Stimulated activated CD4-positive, alpha-beta T cell treated with anti-CD3 and anti-CD28 coated beads, Interleukin-1b, Interleukin-23, amount 100 ng/mL, for 4 hours (primary cell): ENCODE data around the gene INSC.

Experiments used
- DNase-seq, 2 donors: peaks; one replicate each; pipeline ENCODE4 v3.0.0-alpha.2; 2020; ENCODE audit warnings: low read depth in 2 of 2

The INSC gene

DNA sequence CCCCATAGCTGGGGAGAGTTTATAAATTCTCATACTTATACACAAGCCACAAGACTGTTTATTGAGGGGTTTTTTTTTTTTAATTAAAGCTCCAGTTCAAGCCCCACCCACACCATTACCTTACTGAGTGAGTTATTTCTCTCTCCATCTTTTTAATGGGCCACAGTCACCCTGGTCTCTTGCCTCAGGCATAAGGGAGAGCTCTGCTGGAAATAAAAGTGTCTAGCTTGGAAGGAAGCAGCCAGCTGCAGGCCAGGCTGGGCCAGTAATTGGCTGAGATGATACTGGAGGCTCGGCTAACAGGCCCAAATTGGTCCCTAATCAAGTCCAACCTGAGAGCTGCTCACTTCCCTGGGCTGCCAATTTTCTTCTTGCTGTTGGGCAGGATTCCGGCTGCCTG lies 174.1 kb downstream of the INSC start:
- DNase-seq, result no peak

DNA sequence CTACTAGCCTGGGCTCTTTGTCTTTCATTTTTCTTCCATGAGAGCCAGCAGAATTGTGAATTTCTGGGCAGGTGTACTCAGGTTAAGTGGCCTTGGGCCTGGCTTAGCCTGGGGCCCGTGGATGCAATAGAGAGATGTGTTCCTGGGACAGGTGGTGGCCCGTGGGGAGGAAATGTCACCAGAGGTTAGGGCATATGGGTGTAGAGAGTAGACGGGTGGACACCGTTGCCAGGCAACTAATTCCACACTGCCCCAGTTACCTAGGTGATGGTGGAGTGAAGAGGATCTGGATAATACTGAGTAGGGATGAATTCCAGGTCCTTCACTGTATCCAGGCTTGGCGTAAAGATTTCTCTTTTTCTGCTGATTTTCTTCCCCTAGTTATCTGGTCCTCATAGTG lies 175.0 kb downstream of the INSC start:
- no peak for DNase-seq

DNA sequence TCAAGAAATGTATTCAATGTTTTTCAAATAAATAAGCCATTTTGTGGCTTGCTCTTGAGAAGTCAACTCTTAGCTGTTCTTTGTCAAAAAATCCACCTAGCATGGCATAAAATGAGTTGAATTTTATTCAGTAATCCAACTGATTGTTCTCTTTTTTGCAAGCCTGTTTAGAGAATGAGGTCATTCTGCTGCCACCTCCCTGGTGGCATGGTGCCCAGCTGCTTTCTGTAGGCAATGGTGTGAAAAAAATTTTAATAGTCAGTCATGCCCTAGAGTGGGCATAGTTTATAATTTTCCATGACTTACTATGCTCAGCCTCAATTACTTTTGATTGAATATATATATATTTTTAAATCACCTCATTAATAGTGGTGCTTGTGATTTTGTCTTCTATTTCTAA lies 177.2 kb downstream of the INSC start:
- DNase-seq, result no peak

DNA sequence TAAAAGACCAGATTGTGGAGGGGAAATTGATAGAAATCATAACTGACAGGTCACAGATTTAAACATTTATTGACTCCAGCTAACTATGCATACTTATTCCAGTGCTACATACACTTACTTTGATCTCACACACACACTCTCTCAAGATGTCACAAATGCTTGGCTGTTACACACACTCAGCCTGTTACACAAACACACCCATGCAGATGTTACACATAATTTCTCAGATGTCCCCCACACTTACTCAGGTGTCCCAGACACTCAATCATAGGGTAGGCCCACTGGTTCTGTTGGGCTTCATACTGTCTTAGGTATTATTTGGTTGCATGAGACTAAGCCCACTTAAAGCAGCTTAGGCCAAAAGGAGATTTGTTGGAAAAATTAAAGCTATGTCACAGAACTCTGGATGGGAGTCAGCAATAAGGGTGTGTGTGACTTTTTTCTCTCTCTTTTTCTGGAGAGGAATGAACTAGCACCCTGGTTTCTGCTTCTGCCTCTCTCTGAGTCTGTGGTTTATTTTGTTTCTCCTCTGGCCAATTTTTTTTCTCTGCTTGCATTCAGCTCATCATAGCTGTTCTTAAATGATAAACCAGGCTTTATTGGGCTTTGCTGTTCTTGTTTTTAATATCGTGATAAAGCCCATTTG lies 179.4 kb downstream of the INSC start:
- no peak for DNase-seq

DNA sequence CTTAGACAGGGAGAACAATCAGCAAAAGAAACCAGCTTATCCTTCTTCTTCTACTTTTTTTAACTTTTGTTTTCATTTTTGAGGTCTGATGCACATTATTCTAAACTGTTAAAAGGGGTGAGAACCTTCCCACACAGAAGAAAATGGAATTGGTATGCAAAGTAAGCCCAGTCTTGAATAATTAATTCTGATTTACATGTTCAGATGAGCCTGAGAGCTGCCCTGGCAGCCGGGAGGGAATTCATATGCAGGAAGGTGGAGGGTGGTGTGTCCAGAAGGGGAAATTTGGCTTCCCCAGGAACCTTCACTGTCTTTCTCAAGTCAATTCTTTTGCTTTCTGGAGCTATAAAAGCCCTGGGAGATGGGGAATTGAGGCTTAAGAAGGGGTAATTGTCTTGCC lies 181.0 kb downstream of the INSC start:
- DNase-seq, result no peak
